Endothelial cell of umbilical vein (primary cell): ENCODE measurements around the gene OLFML2B. TPM values are rescaled to one million over a fixed set of nuclear protein-coding genes. Genes with fewer than 3 reads are reported as not detected.

Experiments
- BruUV-seq: library from RNA; stranded (reverse); fragments of 400-500 nt; replicated peaks from 2 replicates; lab custom pipeline; 2021; lab: Mats Ljungman, UMichigan
- CTCF ChIA-PET: fragments of 300-600, 350-600 bp; sonication (Branson Sonifier 250); formaldehyde crosslinking; loops from one replicate; lab custom pipeline; 2021; ENCODE audit warnings: antibody characterized with exemption, inconsistent platforms; lab: Charles Lee
- POLR2A ChIA-PET: fragments of 300-600, 350-600 bp; sonication (Branson Sonifier 250); formaldehyde crosslinking; loops from one replicate; lab custom pipeline; 2021; ENCODE audit warnings: antibody characterized with exemption, inconsistent platforms; lab: Charles Lee
- DNase-seq: peaks from one replicate; pipeline ENCODE4 v3.0.0-alpha.2; 2011; ENCODE audit warnings: low read depth, low spot score
- FAIRE-seq: peaks from 2 replicates; lab custom pipeline; 2011; peaks lifted over from hg19 to GRCh38; lab: Jason Lieb, UNC
- H2AFZ ChIP-seq: 2 replicates; pipeline ENCODE4 v1.6.0; 2012; ENCODE audit warnings: low read depth, low read length, control low read depth, inconsistent platforms
- H3K27ac ChIP-seq: 2 replicates; pipeline ENCODE4 v1.5.1; 2011; ENCODE audit warnings: low read depth, mild to moderate bottlenecking, control low read depth, low read length, moderate library complexity; ENCODE audit not compliant: insufficient read depth
- H3K27me3 ChIP-seq, 2 experiments: 2 replicates each; pipeline versions ENCODE4 v1.6.0 to v1.6.1; 2011; ENCODE audit warnings: low read length in 2 of 2, mixed read lengths in 1 of 2; ENCODE audit not compliant: control insufficient read depth in 2 of 2, insufficient read depth in 2 of 2
- H3K36me3 ChIP-seq, 2 experiments: 2 replicates in 1 of 2; 3 replicates in 1 of 2; pipeline ENCODE4 v1.5.1; 2011; ENCODE audit warnings: low read length in 2 of 2, mild to moderate bottlenecking in 1 of 2, moderate library complexity in 1 of 2; ENCODE audit not compliant: control insufficient read depth in 2 of 2, insufficient read depth in 2 of 2; ENCODE audit errors: extremely low read depth in 1 of 2
- H3K4me1 ChIP-seq: 3 replicates; pipeline ENCODE4 v1.5.1; 2011; ENCODE audit warnings: mild to moderate bottlenecking, low read length; ENCODE audit not compliant: control insufficient read depth, insufficient read depth; ENCODE audit errors: extremely low read depth
- H3K4me2 ChIP-seq: 2 replicates; pipeline ENCODE4 v1.6.1; 2011; ENCODE audit warnings: low read length, control low read depth, mixed read lengths; ENCODE audit not compliant: insufficient read depth
- H3K4me3 ChIP-seq, 3 experiments: fragments of 200-600 bp in 1 of 3; sonication (generic), shearing (Covaris generic) in 1 of 3; replicated peaks in 1 of 3; 2 replicates each; pipeline ENCODE4 v1.5.1; 2011 to 2016; ENCODE audit warnings: control low read depth in 3 of 3, low read length in 3 of 3, mild to moderate bottlenecking in 2 of 3, inconsistent platforms in 1 of 3, low read depth in 1 of 3, moderate library complexity in 1 of 3; ENCODE audit not compliant: insufficient read depth in 1 of 3
- H3K79me2 ChIP-seq: 2 replicates; pipeline ENCODE4 v1.6.0; 2012; ENCODE audit warnings: low read length, inconsistent platforms; ENCODE audit not compliant: control insufficient read depth, insufficient read depth
- H3K9ac ChIP-seq: replicated peaks from 2 replicates; pipeline ENCODE3; 2011; ENCODE audit warnings: low read length, control low read depth; ENCODE audit not compliant: insufficient read depth; ENCODE audit errors: extremely low read depth
- H3K9me1 ChIP-seq: replicated peaks from 3 replicates; pipeline ENCODE4 v1.6.0; 2011; ENCODE audit warnings: mild to moderate bottlenecking, low read length; ENCODE audit not compliant: control insufficient read depth, insufficient read depth; ENCODE audit errors: extremely low read depth
- H3K9me3 ChIP-seq: replicated peaks from 2 replicates; pipeline ENCODE4 v1.5.1; 2012; ENCODE audit warnings: low read length, inconsistent platforms; ENCODE audit not compliant: control insufficient read depth, insufficient read depth
- H4K20me1 ChIP-seq: replicated peaks from 2 replicates; pipeline ENCODE3; 2011; ENCODE audit warnings: mild to moderate bottlenecking, low read length; ENCODE audit not compliant: control insufficient read depth, insufficient read depth; ENCODE audit errors: extremely low read depth
- CTCF ChIP-seq, 2 donors: IDR thresholded peaks; 1 replicate in 1 of 2; 2 replicates in 1 of 2; pipeline ENCODE4 v1.5.1; 2011; ENCODE audit warnings: low read length in 2 of 2, mild to moderate bottlenecking in 2 of 2, moderate library complexity in 2 of 2, control low read depth in 1 of 2, inconsistent platforms in 1 of 2, low read depth in 1 of 2; ENCODE audit not compliant: insufficient read depth in 1 of 2; ENCODE audit errors: extremely low read depth in 1 of 2
- EZH2 ChIP-seq: IDR thresholded peaks from 2 replicates; pipeline ENCODE4 v1.6.1; 2012; ENCODE audit warnings: borderline replicate concordance, low read depth, mild to moderate bottlenecking, moderate library complexity, low read length, inconsistent platforms; ENCODE audit not compliant: severe bottlenecking
- FOS ChIP-seq: IDR thresholded peaks from 2 replicates; pipeline ENCODE4 v1.6.1; 2011; ENCODE audit warnings: mild to moderate bottlenecking, low read length, moderate library complexity, borderline replicate concordance; ENCODE audit not compliant: insufficient read depth
- GATA2 ChIP-seq: IDR thresholded peaks from 2 replicates; pipeline ENCODE4 v1.7.0; 2011; ENCODE audit warnings: low read depth, mild to moderate bottlenecking, moderate library complexity, mixed read lengths, low read length; ENCODE audit not compliant: insufficient read length, insufficient read depth
- JUN ChIP-seq: IDR thresholded peaks from 2 replicates; pipeline ENCODE4 v1.6.1; 2011; ENCODE audit warnings: borderline replicate concordance, low read depth; ENCODE audit not compliant: insufficient read length, insufficient read depth
- MAX ChIP-seq: IDR thresholded peaks from 2 replicates; pipeline ENCODE4 v1.6.1; 2011; ENCODE audit not compliant: insufficient read depth, insufficient read length
- MYC ChIP-seq: IDR thresholded peaks from one replicate; pipeline ENCODE4 v1.6.1; 2011; ENCODE audit warnings: mild to moderate bottlenecking, low read depth, low read length
- POLR2A ChIP-seq: IDR thresholded peaks from 2 replicates; pipeline ENCODE4 v1.6.1; 2012; ENCODE audit warnings: low read depth, mild to moderate bottlenecking, control low read depth, low read length
- POLR2AphosphoS5 ChIP-seq: IDR thresholded peaks from 2 replicates; pipeline ENCODE4 v1.6.1; 2012; ENCODE audit warnings: low read depth, mild to moderate bottlenecking, control low read depth, low read length, moderate library complexity; ENCODE audit not compliant: insufficient read depth
- dilution Hi-C: fragments of 300-500 bp; cut with MboI; formaldehyde crosslinking; loops from one replicate; pipeline ENCODE4 v1.15.0; 2019; ENCODE audit warnings: low sequenced_read_pairs; ENCODE audit not compliant: extremely low pct_ligation_motif_present
- intact Hi-C: fragments of 100-400 bp; cut with micrococcal nuclease; formaldehyde crosslinking; loops from one replicate; pipeline ENCODE4 v1.10.0; 2022
- polyA plus RNA-seq, 4 experiments: library from polyadenylated mRNA; depleted of rRNA in 3 of 4; stranded (reverse) in 3 of 4; unstranded in 1 of 4; fragments of >200 nt; gene quantifications; 2 replicates each; pipeline versions ENCODE4 v1.2.1 to v1.2.3, GENCODE V29; 2011 to 2012; ENCODE audit warnings: missing spikeins in 1 of 4
- total RNA-seq: library from RNA; stranded (reverse); gene quantifications from 2 replicates; pipeline ENCODE4 v1.2.3, GENCODE V29; 2021

Gene OLFML2B
- total and polyA plus RNA-seq, 2 donors (not counting 3 experiments of a cell fraction or from before 2014, with no cell fraction given), result 0.58 to 0.62 TPM

- Histone ChIP-seq H3K79me2 (no peaks in the 10 kb centered on the region), H3K4me3 (no peak overlapping the region), H2AFZ (no peak overlapping the region), H3K36me3 (peaks cover 0 to 5% of the 10 kb centered on the region in 2 experiments), H3K27me3 (no peaks in the 10 kb centered on the region), H3K27ac (no peak overlapping the region), H3K4me2 (no peak overlapping the region), H3K9me1 (no peaks in the 10 kb centered on the region), H4K20me1 (no peaks in the 10 kb centered on the region), H3K9me3 (no peaks in the 10 kb centered on the region), H3K4me1 (no peaks in the 10 kb centered on the region), H3K9ac (no peak overlapping the region)
- CTCF ChIA-PET, result interaction anchor here (1.1 to 1.4 kb wide), 2 partner anchors 8 to 83 kb away, joined by 5 to 7 read pairs; no protein-coding TSS in a partner anchor
- FAIRE-seq (no peak), DNase-seq (peak; percentile 32)
- POLR2A ChIA-PET, result no interaction called here
- TF ChIP-seq POLR2AphosphoS5, result no peak
- TF ChIP-seq EZH2, result no peak
- no peak for TF ChIP-seq MYC
- TF ChIP-seq FOS, result no peak
- no peak for TF ChIP-seq GATA2
- TF ChIP-seq JUN, result no peak
- no peak for TF ChIP-seq CTCF (IDR thresholded peaks at IDR 0.05; ENCODE audit: extremely low read depth in 1 of 2, insufficient read depth in 1 of 2, low read depth in 1 of 2, low read length in 2 of 2)
- no peak for TF ChIP-seq POLR2A
- TF ChIP-seq MAX, result no peak
- intact Hi-C loops, result no loop called here
- no TSS peak for BruUV-seq
- dilution Hi-C loops, result no loop called here
Measured at GRCh38 chr1:161954050-161954449, 69.6 kb downstream of the OLFML2B start.
